ENCODE results near the gene TIMM50.

The TIMM50 gene

DNA sequence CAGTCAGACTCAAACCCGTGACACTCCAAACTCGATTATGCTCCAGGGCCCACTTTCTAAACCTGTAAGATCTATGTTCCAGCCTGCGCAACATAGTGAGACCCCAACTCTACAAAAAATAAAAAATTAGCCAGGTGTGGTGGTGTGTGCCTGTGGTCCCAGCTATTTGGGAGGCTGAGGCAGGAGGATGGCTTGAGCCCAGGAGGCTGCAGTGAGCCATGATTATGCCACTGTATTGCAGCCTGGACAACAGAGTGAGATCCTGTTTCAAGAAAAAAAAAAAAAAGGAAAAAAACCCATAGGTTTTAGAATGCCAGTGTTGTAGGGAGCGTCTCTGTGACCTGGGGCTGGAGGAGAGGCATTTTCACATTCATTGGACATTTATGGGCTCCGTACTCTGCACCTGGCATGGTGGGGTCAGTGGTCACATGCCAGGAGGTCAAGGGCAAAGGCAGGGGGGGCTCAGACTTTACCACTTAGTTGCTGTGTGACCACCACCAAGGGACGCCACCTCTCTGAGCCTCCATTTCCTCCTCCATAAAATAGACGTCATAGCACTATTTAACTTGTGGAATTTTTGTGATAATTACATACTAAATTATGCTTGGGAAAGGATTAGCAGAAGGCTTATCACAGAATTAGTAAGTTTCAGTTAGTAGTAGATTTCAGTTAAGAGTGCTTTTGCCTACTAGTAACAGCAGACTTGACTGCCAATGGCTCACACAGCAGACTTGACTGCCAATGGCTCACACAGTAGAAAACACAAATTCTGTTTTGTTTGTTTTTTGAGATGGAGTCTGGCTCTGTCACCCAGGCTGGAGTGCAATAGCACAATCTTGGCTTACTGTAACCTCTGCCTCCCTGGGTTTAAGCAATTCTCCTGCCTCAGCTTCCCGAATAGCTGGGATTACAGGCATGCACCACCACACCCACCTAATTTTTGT lies 40.2 kb downstream of the TIMM50 start:
- peak overlapping the region; percentile 62 for H3K4me2 ChIP-seq (ENCODE audit: low read length)

GRCh38 chr19:39524495-39524894 lies 43.9 kb downstream of the TIMM50 start:
- TF ChIP-seq EZH2phosphoT487 (IDR thresholded peaks at IDR 0.05; ENCODE audit: low read depth), result no peak
- TF ChIP-seq, protein P1, sequence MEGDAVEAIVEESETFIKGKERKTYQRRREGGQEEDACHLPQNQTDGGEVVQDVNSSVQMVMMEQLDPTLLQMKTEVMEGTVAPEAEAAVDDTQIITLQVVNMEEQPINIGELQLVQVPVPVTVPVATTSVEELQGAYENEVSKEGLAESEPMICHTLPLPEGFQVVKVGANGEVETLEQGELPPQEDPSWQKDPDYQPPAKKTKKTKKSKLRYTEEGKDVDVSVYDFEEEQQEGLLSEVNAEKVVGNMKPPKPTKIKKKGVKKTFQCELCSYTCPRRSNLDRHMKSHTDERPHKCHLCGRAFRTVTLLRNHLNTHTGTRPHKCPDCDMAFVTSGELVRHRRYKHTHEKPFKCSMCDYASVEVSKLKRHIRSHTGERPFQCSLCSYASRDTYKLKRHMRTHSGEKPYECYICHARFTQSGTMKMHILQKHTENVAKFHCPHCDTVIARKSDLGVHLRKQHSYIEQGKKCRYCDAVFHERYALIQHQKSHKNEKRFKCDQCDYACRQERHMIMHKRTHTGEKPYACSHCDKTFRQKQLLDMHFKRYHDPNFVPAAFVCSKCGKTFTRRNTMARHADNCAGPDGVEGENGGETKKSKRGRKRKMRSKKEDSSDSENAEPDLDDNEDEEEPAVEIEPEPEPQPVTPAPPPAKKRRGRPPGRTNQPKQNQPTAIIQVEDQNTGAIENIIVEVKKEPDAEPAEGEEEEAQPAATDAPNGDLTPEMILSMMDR (IDR thresholded peaks at IDR 0.05; ENCODE audit: low read depth, low read length), result no peak
- H3K79me2 ChIP-seq (ENCODE audit: low read length), result no peaks in the 10 kb centered on the region
- no peak overlapping the region for H3K4me2 ChIP-seq (ENCODE audit: low read length)

More for the DNA sequence above, 40.2 kb downstream of the TIMM50 start:
- Histone ChIP-seq H3K27ac (ENCODE audit: low read length) (peak overlapping the region; percentile 23; the same call in 1 of the 2 replicates), H3K27me3 (ENCODE audit: low read depth, low read length) (no peaks in the 10 kb centered on the region), H4K20me1 (ENCODE audit: insufficient read depth, low read length) (no peaks in the 10 kb centered on the region), H3K4me3 (ENCODE audit: low read length) (peak overlapping the region; percentile 9; the same call in 1 of the 2 replicates), H3K9me3 (ENCODE audit: insufficient read depth, low read length) (no peaks in the 10 kb centered on the region; the same call in 1 of the 2 replicates), H2AFZ (ENCODE audit: low read depth, low read length) (peak overlapping the region; percentile 56; the same call in 1 of the 2 replicates), H3K79me2 (ENCODE audit: low read length) (no peaks in the 10 kb centered on the region), H3K4me1 (ENCODE audit: low read length) (peaks cover 46% of the 10 kb centered on the region), H3K9ac (ENCODE audit: low read length) (peak overlapping the region; percentile 39; the same call in 1 of the 2 replicates), H3K36me3 (replicated peaks; ENCODE audit: low read depth, low read length) (peaks cover 23% of the 10 kb centered on the region)
- TF ChIP-seq, protein P1 (IDR thresholded peaks at IDR 0.05; ENCODE audit: low read depth, low read length), result no peak
- no peak for TF ChIP-seq EZH2phosphoT487 (IDR thresholded peaks at IDR 0.05; ENCODE audit: low read depth)

DNA sequence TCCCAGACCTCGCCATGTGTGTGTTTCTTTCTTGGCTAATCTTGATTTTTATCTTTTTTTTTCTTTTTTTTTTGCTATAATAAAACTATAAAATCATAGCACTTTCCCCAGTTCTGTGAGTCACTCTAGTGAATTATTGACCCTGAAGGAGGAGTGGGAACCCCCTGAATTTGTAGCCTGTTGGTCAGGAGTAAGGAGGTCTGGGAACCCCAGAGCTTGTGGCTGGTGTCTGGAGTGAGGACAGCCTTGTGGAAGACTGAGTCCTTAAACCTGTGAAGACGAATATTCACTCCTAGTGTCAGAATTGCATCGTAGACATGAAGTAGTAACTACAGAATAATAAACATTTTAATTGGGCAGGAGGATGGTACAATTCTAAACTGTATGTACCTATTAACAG lies 44.6 kb downstream of the TIMM50 start:
- Histone ChIP-seq H3K79me2 (ENCODE audit: low read length) (peaks cover 7% of the 10 kb centered on the region), H3K27me3 (ENCODE audit: low read depth, low read length) (no peaks in the 10 kb centered on the region), H3K4me3 (ENCODE audit: low read length) (no peak overlapping the region), H4K20me1 (ENCODE audit: insufficient read depth, low read length) (no peaks in the 10 kb centered on the region), H2AFZ (ENCODE audit: low read depth, low read length) (no peak overlapping the region), H3K9me3 (ENCODE audit: insufficient read depth, low read length) (no peaks in the 10 kb centered on the region; the same call in 1 of the 2 replicates), H3K4me1 (ENCODE audit: low read length) (peaks cover 29% of the 10 kb centered on the region), H3K36me3 (replicated peaks; ENCODE audit: low read depth, low read length) (peaks cover 30% of the 10 kb centered on the region), H3K4me2 (ENCODE audit: low read length) (no peak overlapping the region), H3K9ac (ENCODE audit: low read length) (no peak overlapping the region), H3K27ac (ENCODE audit: low read length) (peak overlapping the region; percentile 66)
- TF ChIP-seq, protein P1 (IDR thresholded peaks at IDR 0.05; ENCODE audit: low read depth, low read length), result no peak
- TF ChIP-seq EZH2phosphoT487 (IDR thresholded peaks at IDR 0.05; ENCODE audit: low read depth), result no peak

More at GRCh38 chr19:39524495-39524894, 43.9 kb downstream of the TIMM50 start:
- H3K27ac ChIP-seq (ENCODE audit: low read length), result peak overlapping the region; percentile 66
- H3K9me3 ChIP-seq (ENCODE audit: insufficient read depth, low read length), result no peaks in the 10 kb centered on the region; the same call in 1 of the 2 replicates
- H3K4me1 ChIP-seq (ENCODE audit: low read length), result peaks cover 33% of the 10 kb centered on the region
- no peak overlapping the region for H2AFZ ChIP-seq (ENCODE audit: low read depth, low read length)
- no peak overlapping the region for H3K9ac ChIP-seq (ENCODE audit: low read length)
- H3K36me3 ChIP-seq (replicated peaks; ENCODE audit: low read depth, low read length), result peaks cover 27% of the 10 kb centered on the region
- H4K20me1 ChIP-seq (ENCODE audit: insufficient read depth, low read length), result no peaks in the 10 kb centered on the region
- H3K27me3 ChIP-seq (ENCODE audit: low read depth, low read length), result no peaks in the 10 kb centered on the region
- H3K4me3 ChIP-seq (ENCODE audit: low read length), result no peak overlapping the region

DNA sequence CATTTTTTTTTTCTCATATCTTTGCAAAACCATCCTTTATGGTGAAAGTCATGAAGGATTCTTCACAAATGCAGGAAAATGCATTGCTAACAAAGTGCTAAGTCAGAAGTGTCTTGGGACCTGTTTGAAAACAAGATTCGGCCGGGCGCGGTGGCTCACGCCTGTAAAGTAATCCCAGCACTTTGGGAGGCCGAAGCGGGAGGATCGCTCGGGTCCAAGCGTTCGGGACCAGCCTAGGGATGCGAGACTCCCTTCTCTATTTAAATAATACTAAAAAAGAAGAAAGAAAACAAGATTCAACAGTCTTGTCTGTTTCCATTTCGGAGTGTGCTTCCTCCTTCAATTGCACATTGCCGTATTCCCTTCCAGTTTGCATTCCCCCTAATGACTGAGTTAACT lies 51.2 kb downstream of the TIMM50 start:
- H3K36me3 ChIP-seq (replicated peaks; ENCODE audit: low read depth, low read length), result peaks cover 6% of the 10 kb centered on the region
- no peaks in the 10 kb centered on the region for H4K20me1 ChIP-seq (ENCODE audit: insufficient read depth, low read length)
- H3K4me2 ChIP-seq (ENCODE audit: low read length), result peak overlapping the region; percentile 99
- peak overlapping the region; percentile 96 for H3K4me3 ChIP-seq (ENCODE audit: low read length)
- H3K79me2 ChIP-seq (ENCODE audit: low read length), result peaks cover 29% of the 10 kb centered on the region
- peak overlapping the region; percentile 44; the same call in 1 of the 2 replicates for H3K27ac ChIP-seq (ENCODE audit: low read length)
- H3K4me1 ChIP-seq (ENCODE audit: low read length), result peaks cover 11% of the 10 kb centered on the region
- TF ChIP-seq, protein P1 (IDR thresholded peaks at IDR 0.05; ENCODE audit: low read depth, low read length), result no peak
- no peak for TF ChIP-seq EZH2phosphoT487 (IDR thresholded peaks at IDR 0.05; ENCODE audit: low read depth)
- H2AFZ ChIP-seq (ENCODE audit: low read depth, low read length), result peak overlapping the region; percentile 78; the same call in 1 of the 2 replicates
- H3K9ac ChIP-seq (ENCODE audit: low read length), result peak overlapping the region; percentile 94
- no peaks in the 10 kb centered on the region for H3K9me3 ChIP-seq (ENCODE audit: insufficient read depth, low read length)
- H3K27me3 ChIP-seq (ENCODE audit: low read depth, low read length), result no peaks in the 10 kb centered on the region

Measured in OCI-LY3 (cell line).